Middle frontal gyrus (tissue), 1 donor: ENCODE results near the gene AURKAIP1.
"Not testable (repeated sequence)": the region's sequence is repeated elsewhere in the genome, so short reads cannot be mapped to it uniquely, and the experiment has no call there.

Experiments used
- DNase-seq: peaks from one replicate; pipeline ENCODE4 v3.0.0-alpha.2; 2015; ENCODE audit warnings: low spot score; ENCODE audit errors: extremely low spot score

The AURKAIP1 gene

DNA sequence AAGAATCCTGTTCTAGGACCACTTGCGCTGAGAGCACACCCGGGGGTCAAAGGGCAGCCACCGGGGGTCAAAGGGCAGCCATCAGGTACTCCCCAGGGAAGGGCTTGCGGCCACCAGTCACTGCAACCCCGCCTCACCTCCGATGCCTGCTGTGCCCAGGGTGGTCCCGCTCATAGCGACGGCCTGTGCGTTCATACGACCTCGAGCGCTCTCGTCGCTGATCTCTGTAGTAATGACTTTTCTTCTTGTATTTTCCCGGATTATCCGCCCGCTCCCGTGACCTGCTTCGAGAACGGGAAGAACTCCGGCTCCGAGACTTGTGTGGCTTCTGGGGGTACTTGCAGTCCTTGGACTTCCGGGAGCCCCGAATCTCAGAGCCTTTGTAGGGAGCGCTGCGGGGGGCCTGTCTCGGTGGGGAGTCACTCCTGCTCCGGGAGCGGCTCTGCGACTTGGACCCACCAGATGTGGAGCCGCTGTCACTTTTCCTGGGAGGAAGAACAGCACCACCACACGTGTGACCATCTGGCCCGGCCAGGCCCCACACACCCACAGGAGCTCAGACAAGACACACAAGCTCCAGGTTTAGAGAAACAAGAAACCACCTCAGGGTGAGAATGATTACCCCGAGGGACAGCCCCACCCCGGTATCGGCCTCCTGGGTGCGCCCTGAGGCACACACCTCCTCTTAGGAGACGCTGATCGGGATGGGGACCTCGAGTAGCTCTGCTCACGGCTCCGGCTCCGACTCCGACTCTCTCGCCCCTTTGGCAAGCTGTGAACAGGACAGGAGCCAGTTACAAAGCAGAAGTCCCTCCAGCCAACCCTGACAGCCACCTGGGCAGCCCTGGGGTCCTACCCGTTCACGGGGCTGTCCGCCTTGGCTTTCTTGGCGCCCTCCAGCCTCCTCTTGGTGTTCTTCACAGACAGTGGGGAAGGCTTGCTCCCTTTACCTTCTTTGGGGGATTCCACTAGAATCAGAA, 12.4 kb upstream of the AURKAIP1 start:
- DNase-seq: no peak

GRCh38 chr1:1385931-1386330, 10.9 kb upstream of the AURKAIP1 start:
- no peak for DNase-seq

GRCh38 chr1:1385339-1385738, 10.3 kb upstream of the AURKAIP1 start:
- not testable (repeated sequence) for DNase-seq

DNA sequence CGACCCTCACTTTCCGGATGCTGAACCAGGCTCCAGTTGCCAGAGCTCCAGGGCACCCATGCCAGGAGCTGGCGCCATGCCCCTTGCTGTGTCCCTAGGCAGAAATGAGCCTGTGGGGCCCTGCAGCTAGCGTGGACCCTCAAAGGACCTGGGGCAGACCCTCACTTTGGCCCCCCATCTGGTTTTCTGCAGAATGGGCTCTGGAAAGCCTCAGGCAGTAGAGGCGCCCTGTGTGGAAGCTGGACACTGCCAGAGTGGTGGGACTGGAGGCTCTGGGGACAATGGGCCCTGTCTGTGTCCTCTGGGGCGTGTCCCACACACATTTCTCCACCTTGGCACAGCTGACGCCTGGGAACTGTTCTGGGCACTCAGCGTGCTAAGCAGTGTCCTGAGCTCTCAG, 6.3 kb upstream of the AURKAIP1 start:
- no peak for DNase-seq

GRCh38 chr1:1380860-1381259, 5.9 kb upstream of the AURKAIP1 start:
- no peak for DNase-seq

- no peak for DNase-seq
Measured at GRCh38 chr1:1377540-1378205, 2.7 kb upstream of the AURKAIP1 start.

DNA sequence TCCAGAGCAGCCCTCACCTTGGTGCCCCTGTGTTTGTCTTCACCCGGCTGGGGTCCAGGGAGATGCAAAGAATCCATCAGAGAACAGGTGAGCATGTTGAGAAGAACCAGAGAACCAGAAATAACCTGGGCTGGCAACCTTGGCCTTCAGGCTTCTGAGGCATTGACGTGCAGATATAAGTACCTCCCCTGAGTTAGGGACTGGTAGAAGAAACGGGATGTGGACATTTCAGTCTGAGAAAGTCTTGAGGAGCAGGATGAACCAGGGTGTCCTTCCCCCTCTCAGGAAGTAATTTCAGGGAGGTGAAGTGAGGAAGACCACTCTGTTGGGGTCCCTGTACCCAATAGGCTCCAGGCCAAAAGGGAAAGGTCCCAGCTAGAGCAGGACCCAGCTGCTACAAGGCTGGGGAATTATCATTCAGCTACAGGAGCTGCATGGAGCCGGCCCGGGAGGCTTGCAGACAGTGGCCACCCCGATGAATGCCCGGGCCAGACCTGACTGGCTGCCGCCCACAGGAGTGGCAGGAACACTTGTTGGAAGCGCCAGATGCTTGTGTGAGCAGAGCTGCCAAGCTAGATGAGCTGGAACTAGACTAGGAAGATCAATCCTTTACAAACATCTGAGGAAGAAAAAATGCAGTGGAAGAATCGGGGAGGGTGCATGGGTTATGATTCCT, 1.7 kb upstream of the AURKAIP1 start:
- no peak for DNase-seq

- no peak for DNase-seq
Measured at GRCh38 chr1:1374589-1374928, 448 bp downstream of the AURKAIP1 start.

GRCh38 chr1:1373815-1374588, 1.0 kb downstream of the AURKAIP1 start:
- no peak for DNase-seq

DNA sequence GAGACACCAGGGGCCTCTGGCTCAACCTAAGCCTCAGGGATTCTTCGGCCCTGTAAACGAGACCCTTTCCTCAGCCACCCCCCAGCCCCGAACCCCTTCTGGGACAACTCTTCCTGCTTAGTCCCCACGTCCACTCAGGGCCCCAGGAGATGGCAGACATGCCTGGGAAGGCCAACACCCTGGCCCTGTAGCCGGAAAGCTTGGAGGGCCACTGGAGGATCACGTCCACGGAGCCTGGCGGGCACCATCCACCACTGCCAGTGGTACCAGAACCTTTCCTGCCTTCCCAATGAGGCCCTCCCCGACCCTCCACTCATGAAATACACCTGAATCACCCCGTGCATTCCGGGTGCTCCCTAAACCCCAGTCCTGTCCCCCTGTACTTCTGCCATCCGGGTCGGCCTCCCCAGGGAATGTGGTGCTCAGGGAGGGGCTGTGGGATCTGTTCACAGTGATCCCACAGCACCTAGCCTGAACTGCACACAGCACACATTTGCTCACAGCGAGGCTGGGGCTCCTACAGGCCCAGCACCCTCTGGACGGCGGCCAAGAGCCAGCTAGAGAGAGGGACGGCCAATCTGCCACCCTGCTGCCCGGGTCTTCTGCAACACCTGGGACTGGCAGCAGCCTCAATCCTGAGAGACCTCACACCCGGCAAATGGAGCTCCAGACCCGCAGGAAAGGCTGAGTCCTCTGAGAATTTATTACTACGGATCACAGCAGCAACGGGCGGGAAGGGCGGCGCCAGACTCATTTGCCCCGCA, 1.8 kb downstream of the AURKAIP1 start:
- DNase-seq: no peak

DNA sequence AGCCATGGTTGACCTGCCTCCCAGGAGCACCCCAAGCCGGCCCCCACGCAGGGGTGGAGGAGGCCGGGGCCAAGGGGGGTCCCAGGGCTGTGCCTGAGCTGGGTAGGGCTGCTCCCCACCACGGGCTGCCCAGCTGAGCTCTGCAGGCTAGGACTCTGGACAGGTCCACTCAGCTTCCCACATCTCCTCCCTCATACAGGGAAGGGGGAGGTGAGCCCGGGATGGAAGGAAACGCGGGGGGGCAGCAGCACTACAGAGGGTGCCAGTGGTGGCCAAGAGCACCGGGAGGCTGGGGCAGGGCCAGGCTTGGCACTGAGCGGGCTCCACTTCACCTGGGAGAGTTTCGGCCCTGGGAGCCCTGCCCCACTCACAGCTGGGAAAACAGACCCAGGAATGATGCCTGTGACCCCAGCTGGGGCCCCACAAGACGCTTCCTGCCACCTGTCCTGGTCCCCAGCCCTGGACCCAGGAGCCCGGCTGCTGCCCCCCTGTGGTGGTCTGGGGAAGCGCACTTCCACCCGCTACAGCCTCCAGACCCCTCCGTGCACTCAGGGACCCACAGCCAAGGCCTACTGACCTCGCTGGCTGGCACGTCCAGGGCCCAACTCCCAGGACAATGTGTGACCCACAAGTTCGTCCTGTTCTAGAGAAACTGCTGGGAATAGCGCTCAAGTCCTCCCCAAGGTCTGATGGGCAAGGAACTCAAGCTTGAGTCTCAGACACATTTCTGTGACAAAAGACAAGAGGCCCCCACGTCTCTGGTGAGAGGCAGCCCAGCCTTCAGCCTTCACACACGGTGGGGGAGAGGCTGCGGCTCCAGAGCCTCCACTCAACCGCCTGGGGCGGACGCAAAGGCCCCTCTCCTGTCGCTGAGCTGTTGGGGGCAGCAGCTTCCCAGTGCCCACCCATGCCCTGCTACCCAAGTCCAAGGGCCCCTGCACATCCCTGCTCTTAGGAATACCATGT, 3.0 kb downstream of the AURKAIP1 start:
- no peak for DNase-seq

GRCh38 chr1:1371364-1371745, 3.7 kb downstream of the AURKAIP1 start:
- DNase-seq: no peak

DNA sequence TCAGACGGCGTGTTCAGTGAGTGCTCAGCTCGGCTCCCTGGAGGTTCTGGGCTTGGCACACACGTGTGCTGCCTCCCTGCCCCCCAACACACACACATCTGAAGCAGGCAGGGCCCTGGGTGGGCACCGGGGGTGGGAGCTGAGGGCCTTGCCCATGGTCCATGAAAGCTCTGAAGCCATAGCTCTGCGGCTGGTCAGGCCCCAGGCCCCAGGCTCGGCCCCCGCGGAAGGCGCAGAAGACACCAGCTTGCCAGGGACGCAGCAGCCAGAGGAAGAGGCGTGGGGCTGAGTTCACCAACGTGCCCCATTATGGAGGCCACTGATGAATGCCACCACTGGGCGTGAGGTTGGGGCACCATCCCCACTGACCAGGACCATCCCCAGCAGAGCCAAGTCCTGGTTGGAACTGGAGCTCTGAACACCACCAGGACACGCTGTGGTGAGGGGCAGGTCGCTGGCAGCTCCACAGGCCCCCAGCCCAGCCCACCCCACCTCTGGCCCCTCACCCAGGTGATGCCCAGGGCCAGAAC, 4.2 kb downstream of the AURKAIP1 start:
- DNase-seq: no peak

DNA sequence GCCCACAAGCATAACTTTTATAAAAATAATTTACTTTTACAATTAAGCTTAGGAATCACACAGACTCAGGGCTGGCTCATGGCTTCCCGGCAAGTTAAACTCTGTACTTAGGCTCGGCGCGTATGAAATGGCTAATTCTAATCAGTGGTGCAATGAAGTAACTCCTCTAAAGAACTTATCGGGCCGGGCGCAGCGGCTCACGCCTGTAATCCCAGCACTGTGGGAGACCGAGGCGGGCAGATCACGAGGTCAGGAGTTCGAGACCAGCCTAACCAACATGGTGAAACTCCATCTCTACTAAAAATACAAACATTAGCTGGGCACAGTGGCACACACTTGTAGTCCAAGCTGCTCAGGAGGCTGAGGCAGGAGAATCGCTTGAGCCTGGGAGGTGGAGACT, 4.9 kb downstream of the AURKAIP1 start:
- not testable (repeated sequence) for DNase-seq

GRCh38 chr1:1367315-1367714, 7.7 kb downstream of the AURKAIP1 start:
- no peak for DNase-seq

DNA sequence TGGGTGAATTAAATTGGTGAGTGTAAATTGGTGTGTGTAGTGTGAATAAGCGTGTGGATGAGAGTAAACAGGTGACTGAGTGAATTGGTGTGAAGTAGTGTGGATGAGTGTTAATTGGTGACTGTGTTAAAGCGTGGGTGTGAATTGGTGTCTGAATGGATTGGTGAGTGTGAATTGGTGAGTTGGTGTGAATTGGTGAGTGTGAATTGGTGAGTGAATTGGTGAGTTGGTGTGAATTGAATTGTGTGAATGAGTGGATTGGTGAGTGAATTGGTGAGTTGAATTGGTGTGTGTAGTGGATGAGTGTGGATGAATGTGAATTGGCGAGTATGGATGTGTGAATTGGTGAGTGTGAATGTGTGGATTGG, 8.3 kb downstream of the AURKAIP1 start:
- no peak for DNase-seq

DNA sequence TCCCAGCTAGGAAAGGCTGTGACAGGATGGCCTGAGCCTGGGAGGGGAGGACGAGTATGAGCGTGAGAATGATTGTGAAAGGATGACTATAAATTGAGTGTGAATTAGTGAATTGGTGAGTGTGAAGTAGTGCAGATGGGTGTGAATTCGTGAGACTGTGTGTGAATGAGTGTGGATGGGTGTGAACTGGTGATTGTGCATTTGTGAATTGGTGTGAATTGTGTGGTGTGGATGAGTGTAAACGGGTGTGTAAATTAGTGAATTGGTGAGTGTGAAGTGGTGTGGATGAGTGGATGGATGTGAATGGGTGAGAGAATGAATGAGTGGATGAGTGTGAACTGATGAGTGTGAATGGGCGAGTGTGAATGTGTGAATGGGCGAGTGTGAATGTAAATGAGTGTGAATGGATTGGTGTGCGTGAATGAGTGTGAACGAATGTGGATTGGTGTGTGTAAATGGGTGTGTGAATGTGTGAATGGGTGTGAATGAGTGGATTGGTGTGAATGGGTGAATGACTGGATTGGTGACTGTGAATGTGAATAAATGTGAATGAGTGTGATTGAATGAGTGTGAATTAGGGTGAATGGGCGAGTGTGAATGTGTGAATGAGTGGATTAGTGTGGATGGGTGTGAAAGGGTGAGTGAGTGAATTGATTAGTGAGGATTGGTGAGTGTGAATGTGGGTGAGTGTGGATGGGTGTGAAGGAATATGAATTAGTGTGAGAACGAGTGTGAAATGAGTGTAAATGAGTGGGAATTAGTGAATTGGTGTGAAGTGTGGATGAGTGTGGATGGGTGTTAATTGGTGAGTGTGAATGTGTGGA, 8.9 kb downstream of the AURKAIP1 start:
- no peak for DNase-seq

DNA sequence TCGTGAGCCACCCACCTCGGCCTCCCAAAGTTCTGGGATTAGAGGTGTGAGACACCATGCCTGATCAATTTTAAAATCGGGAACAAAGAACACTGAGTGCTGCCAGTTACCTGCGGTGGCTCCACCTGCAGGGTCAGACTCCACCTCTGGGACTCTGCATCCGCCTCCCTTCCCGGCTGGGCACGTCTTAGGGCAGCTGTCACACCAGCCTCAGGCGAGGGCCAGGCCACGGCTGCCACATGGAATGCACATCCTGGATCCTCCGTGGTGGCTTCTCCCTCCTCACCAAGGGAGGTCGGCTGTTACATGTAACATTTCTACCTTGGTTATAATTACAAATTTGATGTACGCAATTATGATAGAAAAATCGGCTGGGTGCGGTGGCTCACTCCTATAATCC, 10.7 kb downstream of the AURKAIP1 start:
- no peak for DNase-seq
